Measurements from ENCODE around the gene C1QTNF6. TPM values are rescaled to one million over a fixed set of nuclear protein-coding genes. Genes with fewer than 3 reads are reported as not detected.

The C1QTNF6 gene
- total and polyA plus RNA-seq, 2 of the 4 experiments (the other 2 are of a cell fraction) = 1.1 to 10.9 TPM

DNA sequence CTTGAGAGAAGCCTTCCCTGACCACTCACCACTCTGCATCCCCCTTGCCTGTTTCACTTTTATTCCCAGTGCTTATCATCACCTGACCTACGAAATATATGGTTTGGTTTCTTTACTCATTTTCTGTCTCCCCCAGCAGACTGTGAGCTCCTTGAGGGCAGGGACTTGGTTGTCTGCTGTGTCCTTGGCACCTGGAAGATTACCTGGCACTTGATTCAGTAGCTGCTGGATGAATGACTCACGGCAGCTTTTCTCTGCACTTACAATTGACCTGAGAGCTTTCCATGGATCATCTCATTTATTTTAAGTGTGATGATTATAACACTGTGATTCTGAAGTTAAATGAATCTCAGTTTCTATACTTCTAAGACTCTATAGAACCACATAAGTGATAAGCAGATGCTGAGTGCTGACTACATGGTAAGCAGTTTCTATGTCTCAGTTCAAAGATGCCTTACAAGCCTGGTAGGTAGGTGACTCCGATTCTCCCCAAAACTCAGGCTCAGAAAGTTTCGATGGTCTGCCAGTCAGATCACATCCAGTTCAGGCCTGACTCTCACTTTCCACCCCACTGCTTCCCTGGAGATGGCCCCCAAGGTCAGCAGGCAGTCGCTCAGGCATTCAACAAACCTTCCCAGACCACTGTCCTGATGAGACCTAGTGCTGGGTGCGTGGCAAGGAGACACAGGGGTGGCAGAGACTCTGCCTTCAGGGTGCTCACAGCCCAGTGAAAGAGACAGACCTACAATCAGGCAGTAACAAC lies 50.0 kb downstream of the C1QTNF6 start:
- Histone ChIP-seq H2BK20ac (ENCODE audit: low read depth, low read length) (no peak overlapping the region), H3K4me3 (ENCODE audit: insufficient read depth, low read depth, low read length) (no peak overlapping the region), H3K18ac (ENCODE audit: low read depth, low read length) (no peak overlapping the region), H3K36me3 (ENCODE audit: control insufficient read depth, insufficient read depth, low read length) (no peaks in the 10 kb centered on the region), H3K56ac (ENCODE audit: extremely low read depth, insufficient read depth, low read length) (no peak overlapping the region), H3K79me1 (ENCODE audit: low read depth in 1 of 2, low read length in 2 of 2) (no peaks in the 10 kb centered on the region), H2BK120ac (ENCODE audit: low read depth, low read length) (no peak overlapping the region), H3K9me3 (ENCODE audit: control insufficient read depth, insufficient read depth, low read length) (no peaks in the 10 kb centered on the region), H4K91ac (ENCODE audit: insufficient read depth, low read depth, low read length) (no peak overlapping the region), H3K27ac (ENCODE audit: insufficient read depth, low read length) (no peak overlapping the region), H3K9ac (ENCODE audit: low read depth, low read length) (no peak overlapping the region), H2AK9ac (replicated peaks; ENCODE audit: low read depth, low read length, poor library complexity) (no peak overlapping the region), H4K20me1 (ENCODE audit: insufficient read depth, low read length) (no peaks in the 10 kb centered on the region), H4K5ac (ENCODE audit: low read depth, low read length) (no peak overlapping the region), H3K23ac (ENCODE audit: low read depth, low read length) (no peak overlapping the region), H3K4me1 (ENCODE audit: control insufficient read depth, insufficient read depth, low read length) (no peaks in the 10 kb centered on the region), H2BK15ac (ENCODE audit: low read depth, low read length) (no peak overlapping the region), H3K27me3 (ENCODE audit: control insufficient read depth, insufficient read depth, low read length) (peaks cover 32% of the 10 kb centered on the region), H3K14ac (replicated peaks; ENCODE audit: low read depth, low read length) (no peak overlapping the region), H3K9me1 (ENCODE audit: insufficient read depth, low read length) (no peaks in the 10 kb centered on the region), H2AFZ (replicated peaks; ENCODE audit: low read length, poor library complexity) (no peak overlapping the region), H3K4me2 (ENCODE audit: low read depth, low read length) (no peak overlapping the region), H3K4ac (ENCODE audit: low read depth, low read length) (no peak overlapping the region), H4K8ac (ENCODE audit: low read depth in 2 of 2, low read length in 2 of 2) (no peak overlapping the region), H2AK5ac (ENCODE audit: low read depth, low read length) (no peak overlapping the region), H2BK5ac (ENCODE audit: low read depth, low read length, poor library complexity, severe bottlenecking) (no peak overlapping the region)
- WGBS, 2 experiments (ENCODE audit: extremely low coverage in 2 of 2, insufficient read length in 1 of 2) = 71% methylated on average over 1 of the region's 6 CpGs; no CpG with 5 or more reads in 1 of the 2 experiments
- in situ Hi-C loops (cut with MboI; ENCODE audit: low sequenced_read_pairs) = no loop called here
- DNase-seq (no peak), ATAC-seq (ENCODE audit: low read depth) (no peak)
- intact Hi-C loops (cut with micrococcal nuclease) = no loop called here
- TF ChIP-seq MAZ (IDR thresholded peaks at IDR 0.05; ENCODE audit: borderline replicate concordance, low read depth, low read length) = no peak
- TF ChIP-seq SMC3 (IDR thresholded peaks at IDR 0.05; ENCODE audit: low read depth, low read length) = no peak
- TF ChIP-seq, protein P1, sequence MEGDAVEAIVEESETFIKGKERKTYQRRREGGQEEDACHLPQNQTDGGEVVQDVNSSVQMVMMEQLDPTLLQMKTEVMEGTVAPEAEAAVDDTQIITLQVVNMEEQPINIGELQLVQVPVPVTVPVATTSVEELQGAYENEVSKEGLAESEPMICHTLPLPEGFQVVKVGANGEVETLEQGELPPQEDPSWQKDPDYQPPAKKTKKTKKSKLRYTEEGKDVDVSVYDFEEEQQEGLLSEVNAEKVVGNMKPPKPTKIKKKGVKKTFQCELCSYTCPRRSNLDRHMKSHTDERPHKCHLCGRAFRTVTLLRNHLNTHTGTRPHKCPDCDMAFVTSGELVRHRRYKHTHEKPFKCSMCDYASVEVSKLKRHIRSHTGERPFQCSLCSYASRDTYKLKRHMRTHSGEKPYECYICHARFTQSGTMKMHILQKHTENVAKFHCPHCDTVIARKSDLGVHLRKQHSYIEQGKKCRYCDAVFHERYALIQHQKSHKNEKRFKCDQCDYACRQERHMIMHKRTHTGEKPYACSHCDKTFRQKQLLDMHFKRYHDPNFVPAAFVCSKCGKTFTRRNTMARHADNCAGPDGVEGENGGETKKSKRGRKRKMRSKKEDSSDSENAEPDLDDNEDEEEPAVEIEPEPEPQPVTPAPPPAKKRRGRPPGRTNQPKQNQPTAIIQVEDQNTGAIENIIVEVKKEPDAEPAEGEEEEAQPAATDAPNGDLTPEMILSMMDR (conservative IDR thresholded peaks at IDR 0.05; ENCODE audit: low read depth, low read length) = no peak
- no peak for TF ChIP-seq CEBPB (IDR thresholded peaks at IDR 0.05; ENCODE audit: low read depth, low read length)
- no peak for TF ChIP-seq RCOR1 (IDR thresholded peaks at IDR 0.05; ENCODE audit: insufficient replicate concordance, low read length)
- no peak for TF ChIP-seq POLR2A (IDR thresholded peaks at IDR 0.05; ENCODE audit: low read depth, low read length)
- no peak for TF ChIP-seq BHLHE40 (IDR thresholded peaks at IDR 0.05; ENCODE audit: low read depth, low read length)
- TF ChIP-seq CHD1 (IDR thresholded peaks at IDR 0.05; ENCODE audit: low read depth, low read length) = no peak
- TF ChIP-seq RFX5 (IDR thresholded peaks at IDR 0.05; ENCODE audit: low read depth, low read length) = no peak
- TF ChIP-seq RAD21 (IDR thresholded peaks at IDR 0.05; ENCODE audit: low read length) = no peak
- no peak for TF ChIP-seq FOS (IDR thresholded peaks at IDR 0.05; ENCODE audit: low read depth, low read length)
- TF ChIP-seq, protein P2, sequence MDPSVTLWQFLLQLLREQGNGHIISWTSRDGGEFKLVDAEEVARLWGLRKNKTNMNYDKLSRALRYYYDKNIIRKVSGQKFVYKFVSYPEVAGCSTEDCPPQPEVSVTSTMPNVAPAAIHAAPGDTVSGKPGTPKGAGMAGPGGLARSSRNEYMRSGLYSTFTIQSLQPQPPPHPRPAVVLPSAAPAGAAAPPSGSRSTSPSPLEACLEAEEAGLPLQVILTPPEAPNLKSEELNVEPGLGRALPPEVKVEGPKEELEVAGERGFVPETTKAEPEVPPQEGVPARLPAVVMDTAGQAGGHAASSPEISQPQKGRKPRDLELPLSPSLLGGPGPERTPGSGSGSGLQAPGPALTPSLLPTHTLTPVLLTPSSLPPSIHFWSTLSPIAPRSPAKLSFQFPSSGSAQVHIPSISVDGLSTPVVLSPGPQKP (IDR thresholded peaks at IDR 0.05; ENCODE audit: borderline replicate concordance, low read depth, low read length) = no peak
- TF ChIP-seq NFE2L2 (IDR thresholded peaks at IDR 0.05; ENCODE audit: low read depth, low read length) = no peak
- TF ChIP-seq, protein P3, sequence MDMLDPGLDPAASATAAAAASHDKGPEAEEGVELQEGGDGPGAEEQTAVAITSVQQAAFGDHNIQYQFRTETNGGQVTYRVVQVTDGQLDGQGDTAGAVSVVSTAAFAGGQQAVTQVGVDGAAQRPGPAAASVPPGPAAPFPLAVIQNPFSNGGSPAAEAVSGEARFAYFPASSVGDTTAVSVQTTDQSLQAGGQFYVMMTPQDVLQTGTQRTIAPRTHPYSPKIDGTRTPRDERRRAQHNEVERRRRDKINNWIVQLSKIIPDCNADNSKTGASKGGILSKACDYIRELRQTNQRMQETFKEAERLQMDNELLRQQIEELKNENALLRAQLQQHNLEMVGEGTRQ (IDR thresholded peaks at IDR 0.05; ENCODE audit: low read depth, low read length) = no peak
- no peak for TF ChIP-seq MAFK (IDR thresholded peaks at IDR 0.05; ENCODE audit: low read depth, low read length)
- no peak for TF ChIP-seq MXI1 (IDR thresholded peaks at IDR 0.05; ENCODE audit: borderline replicate concordance, low read depth, low read length)
- ChIA-PET CTCF (no interaction called here), POLR2A (ENCODE audit: unreplicated experiment) (interaction anchor here (0.5 kb wide), 1 partner anchor 746 kb away, joined by 9 read pairs; no protein-coding TSS in a partner anchor)
- BruUV-seq (replicated peaks) = no TSS peak
- dilution Hi-C loops (cut with HindIII; ENCODE audit: low sequenced_read_pairs, unreplicated experiment) = no loop called here
